ENCODE results near the gene NFATC3.

DNA sequence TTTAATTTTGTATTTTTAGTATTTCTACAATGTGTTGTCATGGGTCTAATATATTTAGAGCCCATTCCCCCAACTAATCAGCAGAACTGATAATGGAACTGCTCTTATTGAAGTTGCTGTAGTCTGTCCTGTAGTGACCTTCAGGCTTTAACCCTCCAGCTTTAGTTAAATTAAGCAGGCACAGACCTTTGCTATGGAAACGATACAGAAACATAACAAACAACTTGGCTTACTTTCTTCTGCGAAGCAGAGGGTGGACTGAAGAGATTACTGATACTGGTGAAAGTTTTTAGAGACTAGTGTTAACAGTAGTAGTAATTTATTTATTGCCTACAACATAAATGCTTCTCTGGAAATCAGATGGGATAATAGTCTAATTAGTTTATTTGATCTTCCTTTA is 61.4 kb downstream of the NFATC3 start:
- TF ChIP-seq, protein P1, sequence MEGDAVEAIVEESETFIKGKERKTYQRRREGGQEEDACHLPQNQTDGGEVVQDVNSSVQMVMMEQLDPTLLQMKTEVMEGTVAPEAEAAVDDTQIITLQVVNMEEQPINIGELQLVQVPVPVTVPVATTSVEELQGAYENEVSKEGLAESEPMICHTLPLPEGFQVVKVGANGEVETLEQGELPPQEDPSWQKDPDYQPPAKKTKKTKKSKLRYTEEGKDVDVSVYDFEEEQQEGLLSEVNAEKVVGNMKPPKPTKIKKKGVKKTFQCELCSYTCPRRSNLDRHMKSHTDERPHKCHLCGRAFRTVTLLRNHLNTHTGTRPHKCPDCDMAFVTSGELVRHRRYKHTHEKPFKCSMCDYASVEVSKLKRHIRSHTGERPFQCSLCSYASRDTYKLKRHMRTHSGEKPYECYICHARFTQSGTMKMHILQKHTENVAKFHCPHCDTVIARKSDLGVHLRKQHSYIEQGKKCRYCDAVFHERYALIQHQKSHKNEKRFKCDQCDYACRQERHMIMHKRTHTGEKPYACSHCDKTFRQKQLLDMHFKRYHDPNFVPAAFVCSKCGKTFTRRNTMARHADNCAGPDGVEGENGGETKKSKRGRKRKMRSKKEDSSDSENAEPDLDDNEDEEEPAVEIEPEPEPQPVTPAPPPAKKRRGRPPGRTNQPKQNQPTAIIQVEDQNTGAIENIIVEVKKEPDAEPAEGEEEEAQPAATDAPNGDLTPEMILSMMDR (IDR thresholded peaks at IDR 0.05) = no peak
- TF ChIP-seq POLR2AphosphoS5 (IDR thresholded peaks at IDR 0.05) (no peak), POLR2A (IDR thresholded peaks at IDR 0.05) (no peak), EP300 (IDR thresholded peaks at IDR 0.05) (no peak)
